NCI-H345 treated with DMSO at 0.1 percent for 48 hours (cell line): ENCODE results near the gene CASKIN1.
A peak's percentile ranks its signal among the peaks of the same experiment; 100 is the strongest.
"Not testable (repeated sequence)": the region's sequence is repeated elsewhere in the genome, so short reads cannot be mapped to it uniquely, and the experiment has no call there.

Source experiments
- DNase-seq: peaks from one replicate; lab custom pipeline; 2025; ENCODE audit not compliant: unreplicated experiment; lab: John Stamatoyannopoulos, UW

Gene CASKIN1

GRCh38 chr16:2142942-2143877, 53.2 kb downstream of the CASKIN1 start:
- no peak for DNase-seq

GRCh38 chr16:2135770-2136490, 60.5 kb downstream of the CASKIN1 start, which contains the start of gene PKD1:
TSS of gene PKD1 (minus strand) at chr16:2135898. CDS start at chr16:2135689, 209 bp downstream.
- peak; percentile 71 for DNase-seq

GRCh38 chr16:2135071-2135470, 61.3 kb downstream of the CASKIN1 start:
- DNase-seq, result not testable (repeated sequence)

- DNase-seq, result not testable (repeated sequence)
Measured at GRCh38 chr16:2133797-2134196, 62.6 kb downstream of the CASKIN1 start.

- DNase-seq, result not testable (repeated sequence)
Measured at GRCh38 chr16:2129890-2130447, 66.4 kb downstream of the CASKIN1 start.

GRCh38 chr16:2129251-2129650, 67.2 kb downstream of the CASKIN1 start:
- DNase-seq, result not testable (repeated sequence)

- DNase-seq, result not testable (repeated sequence)
Measured at GRCh38 chr16:2127630-2128280, 68.7 kb downstream of the CASKIN1 start.
